NCI-H2227 (cell line): Measurements from ENCODE around the gene TOMM34.

Experiments
- DNase-seq: peaks from one replicate; lab custom pipeline; 2025; ENCODE audit not compliant: unreplicated experiment; lab: John Stamatoyannopoulos, UW

TOMM34 gene

GRCh38 chr20:44963325-44964215, 3.4 kb upstream of the TOMM34 start:
- no peak for DNase-seq

- no peak for DNase-seq
Measured at GRCh38 chr20:44962483-44962882, 2.3 kb upstream of the TOMM34 start.

- DNase-seq, result no peak
Measured at GRCh38 chr20:44961870-44962267, 1.7 kb upstream of the TOMM34 start.

- no peak for DNase-seq
Measured at GRCh38 chr20:44961011-44961869, 1.0 kb upstream of the TOMM34 start.

- DNase-seq, result peak; percentile 50
Measured at GRCh38 chr20:44959638-44960102, 527 bp downstream of the TOMM34 start.

- no peak for DNase-seq
Measured at GRCh38 chr20:44959082-44959637, 1.0 kb downstream of the TOMM34 start.

GRCh38 chr20:44958276-44958675, 1.9 kb downstream of the TOMM34 start:
- no peak for DNase-seq

- DNase-seq, result no peak
Measured at GRCh38 chr20:44956410-44956809, 3.8 kb downstream of the TOMM34 start.

GRCh38 chr20:44955270-44955669, 4.9 kb downstream of the TOMM34 start:
- no peak for DNase-seq

GRCh38 chr20:44954211-44954610, 6.0 kb downstream of the TOMM34 start:
- no peak for DNase-seq

GRCh38 chr20:44952731-44953130, 7.5 kb downstream of the TOMM34 start:
- DNase-seq, result no peak

GRCh38 chr20:44950368-44950767, 9.8 kb downstream of the TOMM34 start:
- DNase-seq, result no peak

GRCh38 chr20:44948513-44948912, 11.7 kb downstream of the TOMM34 start:
- no peak for DNase-seq

- no peak for DNase-seq
Measured at GRCh38 chr20:44948107-44948506, 12.1 kb downstream of the TOMM34 start.

GRCh38 chr20:44946271-44946852, 13.8 kb downstream of the TOMM34 start:
- DNase-seq, result no peak

GRCh38 chr20:44945261-44945660, 14.9 kb downstream of the TOMM34 start:
- no peak for DNase-seq

GRCh38 chr20:44943828-44944227, 16.4 kb downstream of the TOMM34 start:
- no peak for DNase-seq

GRCh38 chr20:44942264-44942973, 17.8 kb downstream of the TOMM34 start:
- DNase-seq, result no peak

- no peak for DNase-seq
Measured at GRCh38 chr20:44941120-44941691, 19.0 kb downstream of the TOMM34 start.

- DNase-seq, result no peak
Measured at GRCh38 chr20:44938637-44939036, 21.6 kb downstream of the TOMM34 start.
